Neural cell (in vitro differentiated cells): Measurements from ENCODE around the gene IYD. TPM values are rescaled to one million over a fixed set of nuclear protein-coding genes. Genes with fewer than 3 reads are reported as not detected.

ENCODE experiments used
- H2AFZ ChIP-seq: fragments of 200-600, 300-800 bp; sonication (generic), shearing (Covaris generic); 2 replicates; pipeline ENCODE4 v1.6.0; 2014; ENCODE audit warnings: low read depth, mild to moderate bottlenecking, antibody characterized with exemption, low read length, moderate library complexity
- H3F3A ChIP-seq: fragments of 200-600 bp; shearing (Covaris generic); 2 replicates; pipeline ENCODE4 v1.6.1; 2016; ENCODE audit warnings: mild to moderate bottlenecking, moderate library complexity, mixed read lengths, antibody characterized with exemption, low read length; ENCODE audit not compliant: insufficient read depth, poor library complexity, severe bottlenecking
- H3K27ac ChIP-seq: fragments of 200-600, 300-800 bp; sonication (generic), shearing (Covaris generic); 2 replicates; pipeline ENCODE4 v1.5.1; 2014; ENCODE audit warnings: mild to moderate bottlenecking, low read length, moderate library complexity
- H3K27me3 ChIP-seq: fragments of 300-800, 200-600 bp; sonication (generic), shearing (Covaris generic); 2 replicates; pipeline ENCODE4 v1.6.0; 2014; ENCODE audit warnings: mild to moderate bottlenecking, low read depth, low read length, moderate library complexity; ENCODE audit not compliant: insufficient read depth
- H3K36me3 ChIP-seq: fragments of 300-800, 200-600 bp; sonication (generic), shearing (Covaris generic); 2 replicates; pipeline ENCODE4 v1.5.1; 2014; ENCODE audit warnings: mild to moderate bottlenecking, antibody characterized with exemption, low read length, moderate library complexity; ENCODE audit not compliant: insufficient read depth
- H3K4me2 ChIP-seq: fragments of 300-800, 200-600 bp; sonication (generic), shearing (Covaris generic); 2 replicates; pipeline ENCODE4 v1.6.0; 2014; ENCODE audit warnings: mild to moderate bottlenecking, low read length
- H3K4me3 ChIP-seq: fragments of 300-800, 200-600 bp; sonication (generic), shearing (Covaris generic); 2 replicates; pipeline ENCODE4 v1.5.1; 2014; ENCODE audit warnings: mild to moderate bottlenecking, low read length, moderate library complexity
- H3K79me2 ChIP-seq: fragments of 200-600 bp; shearing (Covaris generic); replicated peaks from 2 replicates; pipeline ENCODE4 v1.6.0; 2014; ENCODE audit warnings: mild to moderate bottlenecking, low read length, moderate library complexity; ENCODE audit not compliant: insufficient read depth
- H3K9ac ChIP-seq: fragments of 300-800, 200-600 bp; sonication (generic), shearing (Covaris generic); 2 replicates; pipeline ENCODE4 v1.6.1; 2016; ENCODE audit warnings: mild to moderate bottlenecking, low read length, mixed read lengths
- H3K9me2 ChIP-seq: fragments of 200-600 bp; shearing (Covaris generic); 2 replicates; pipeline ENCODE4 v1.6.1; 2016; ENCODE audit warnings: mild to moderate bottlenecking, low read length, mixed read lengths; ENCODE audit not compliant: insufficient read depth
- H3K9me3 ChIP-seq: fragments of 200-600, 300-800 bp; sonication (generic), shearing (Covaris generic); 2 replicates; pipeline ENCODE4 v1.6.1; 2016; ENCODE audit warnings: mild to moderate bottlenecking, mixed run types, low read length, moderate library complexity, mixed read lengths
- H4K20me1 ChIP-seq: fragments of 200-600 bp; shearing (Covaris generic); 2 replicates; pipeline ENCODE4 v1.6.1; 2016; ENCODE audit warnings: mild to moderate bottlenecking, mixed run types; ENCODE audit not compliant: insufficient read depth
- EP300 ChIP-seq: fragments of 450-650 bp; conservative IDR thresholded peaks from 2 replicates; pipeline ENCODE4 v1.6.1; 2014; ENCODE audit warnings: antibody characterized with exemption, mild to moderate bottlenecking, moderate library complexity; ENCODE audit not compliant: poor library complexity, severe bottlenecking
- EZH2 ChIP-seq: fragments of 200-600, 300-800 bp; shearing (Covaris generic), sonication (generic); IDR thresholded peaks from 2 replicates; pipeline ENCODE4 v1.6.1; 2014; ENCODE audit warnings: antibody characterized with exemption, low read length, borderline replicate concordance, mild to moderate bottlenecking; ENCODE audit not compliant: insufficient read depth, poor library complexity, severe bottlenecking
- MXI1 ChIP-seq: fragments of 450-650 bp; conservative IDR thresholded peaks from 2 replicates; pipeline ENCODE4 v1.6.1; 2014; ENCODE audit warnings: antibody characterized with exemption, mild to moderate bottlenecking; ENCODE audit not compliant: poor library complexity, severe bottlenecking
- POLR2AphosphoS5 ChIP-seq: IDR thresholded peaks from 2 replicates; pipeline ENCODE4 v1.6.1; 2012
- RAD21 ChIP-seq: fragments of 450-650 bp; conservative IDR thresholded peaks from 2 replicates; pipeline ENCODE4 v1.6.1; 2014; ENCODE audit warnings: antibody characterized with exemption, mild to moderate bottlenecking, moderate library complexity
- SMC3 ChIP-seq: fragments of 450-650 bp; conservative IDR thresholded peaks from 2 replicates; pipeline ENCODE4 v1.6.1; 2014; ENCODE audit warnings: antibody characterized with exemption, mild to moderate bottlenecking, moderate library complexity; ENCODE audit not compliant: poor library complexity
- TAF1 ChIP-seq: IDR thresholded peaks from 2 replicates; pipeline ENCODE4 v1.6.1; 2012; ENCODE audit warnings: low read depth
- polyA plus RNA-seq: library from polyadenylated mRNA; depleted of rRNA; stranded (reverse); fragments of >200 nt; gene quantifications from 2 replicates; pipeline ENCODE4 v1.2.3, GENCODE V29; 2014
- TF ChIP-seq, protein P1 (sequence below): IDR thresholded peaks from 2 replicates; pipeline ENCODE4 v1.6.1; 2012; ENCODE audit warnings: borderline replicate concordance
- TF ChIP-seq, protein P2 (sequence below): fragments of 450-650 bp; IDR thresholded peaks from 2 replicates; pipeline ENCODE4 v1.5.1; 2014; ENCODE audit warnings: antibody characterized with exemption, mild to moderate bottlenecking, moderate library complexity; ENCODE audit not compliant: poor library complexity, severe bottlenecking

IYD gene
- polyA plus RNA-seq, 1 donor from 2014 or later = not detected

DNA sequence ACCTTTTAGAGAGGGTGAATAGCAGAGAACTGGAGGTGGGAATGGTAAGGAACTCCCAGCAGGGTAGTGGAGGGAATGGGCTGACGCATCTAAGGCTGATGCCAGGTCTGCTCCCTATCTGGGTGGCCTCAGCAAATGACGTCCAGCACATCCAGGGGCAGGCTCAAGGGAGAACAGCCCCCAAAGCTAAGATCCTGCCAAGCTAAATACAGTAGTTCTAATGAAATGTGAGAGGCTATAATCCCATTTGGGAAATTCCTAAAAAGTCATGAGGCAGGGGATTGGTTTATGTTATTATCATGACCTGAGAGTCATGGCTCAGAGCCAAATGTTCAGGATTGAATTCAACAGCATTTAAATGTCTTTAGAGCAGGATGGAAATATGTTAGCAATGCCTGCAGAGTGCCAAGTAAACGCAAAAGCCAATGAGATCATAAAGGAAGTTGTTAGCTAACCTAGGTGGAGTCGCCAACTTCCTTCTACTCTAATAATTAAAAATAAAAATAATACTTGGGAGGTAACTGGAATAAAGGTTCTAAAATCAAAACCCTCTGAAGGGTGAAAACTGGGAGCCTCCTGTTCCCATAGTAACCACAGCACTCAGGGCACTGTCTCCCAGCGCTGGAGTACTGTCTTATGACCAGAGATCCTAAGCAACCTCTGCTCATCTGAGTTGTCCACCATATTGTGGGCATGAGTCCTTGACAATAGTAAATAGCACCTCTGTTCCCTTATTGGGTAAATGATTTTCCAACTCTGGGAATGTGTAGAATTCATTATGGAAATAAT lies 34.8 kb downstream of the IYD start:
- TF ChIP-seq MXI1 (no peak), RAD21 (no peak), SMC3 (no peak), POLR2AphosphoS5 (no peak), TAF1 (no peak), EZH2 (no peak), EP300 (no peak)
- TF ChIP-seq, protein P1, sequence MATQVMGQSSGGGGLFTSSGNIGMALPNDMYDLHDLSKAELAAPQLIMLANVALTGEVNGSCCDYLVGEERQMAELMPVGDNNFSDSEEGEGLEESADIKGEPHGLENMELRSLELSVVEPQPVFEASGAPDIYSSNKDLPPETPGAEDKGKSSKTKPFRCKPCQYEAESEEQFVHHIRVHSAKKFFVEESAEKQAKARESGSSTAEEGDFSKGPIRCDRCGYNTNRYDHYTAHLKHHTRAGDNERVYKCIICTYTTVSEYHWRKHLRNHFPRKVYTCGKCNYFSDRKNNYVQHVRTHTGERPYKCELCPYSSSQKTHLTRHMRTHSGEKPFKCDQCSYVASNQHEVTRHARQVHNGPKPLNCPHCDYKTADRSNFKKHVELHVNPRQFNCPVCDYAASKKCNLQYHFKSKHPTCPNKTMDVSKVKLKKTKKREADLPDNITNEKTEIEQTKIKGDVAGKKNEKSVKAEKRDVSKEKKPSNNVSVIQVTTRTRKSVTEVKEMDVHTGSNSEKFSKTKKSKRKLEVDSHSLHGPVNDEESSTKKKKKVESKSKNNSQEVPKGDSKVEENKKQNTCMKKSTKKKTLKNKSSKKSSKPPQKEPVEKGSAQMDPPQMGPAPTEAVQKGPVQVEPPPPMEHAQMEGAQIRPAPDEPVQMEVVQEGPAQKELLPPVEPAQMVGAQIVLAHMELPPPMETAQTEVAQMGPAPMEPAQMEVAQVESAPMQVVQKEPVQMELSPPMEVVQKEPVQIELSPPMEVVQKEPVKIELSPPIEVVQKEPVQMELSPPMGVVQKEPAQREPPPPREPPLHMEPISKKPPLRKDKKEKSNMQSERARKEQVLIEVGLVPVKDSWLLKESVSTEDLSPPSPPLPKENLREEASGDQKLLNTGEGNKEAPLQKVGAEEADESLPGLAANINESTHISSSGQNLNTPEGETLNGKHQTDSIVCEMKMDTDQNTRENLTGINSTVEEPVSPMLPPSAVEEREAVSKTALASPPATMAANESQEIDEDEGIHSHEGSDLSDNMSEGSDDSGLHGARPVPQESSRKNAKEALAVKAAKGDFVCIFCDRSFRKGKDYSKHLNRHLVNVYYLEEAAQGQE = no peak
- TF ChIP-seq, protein P2, sequence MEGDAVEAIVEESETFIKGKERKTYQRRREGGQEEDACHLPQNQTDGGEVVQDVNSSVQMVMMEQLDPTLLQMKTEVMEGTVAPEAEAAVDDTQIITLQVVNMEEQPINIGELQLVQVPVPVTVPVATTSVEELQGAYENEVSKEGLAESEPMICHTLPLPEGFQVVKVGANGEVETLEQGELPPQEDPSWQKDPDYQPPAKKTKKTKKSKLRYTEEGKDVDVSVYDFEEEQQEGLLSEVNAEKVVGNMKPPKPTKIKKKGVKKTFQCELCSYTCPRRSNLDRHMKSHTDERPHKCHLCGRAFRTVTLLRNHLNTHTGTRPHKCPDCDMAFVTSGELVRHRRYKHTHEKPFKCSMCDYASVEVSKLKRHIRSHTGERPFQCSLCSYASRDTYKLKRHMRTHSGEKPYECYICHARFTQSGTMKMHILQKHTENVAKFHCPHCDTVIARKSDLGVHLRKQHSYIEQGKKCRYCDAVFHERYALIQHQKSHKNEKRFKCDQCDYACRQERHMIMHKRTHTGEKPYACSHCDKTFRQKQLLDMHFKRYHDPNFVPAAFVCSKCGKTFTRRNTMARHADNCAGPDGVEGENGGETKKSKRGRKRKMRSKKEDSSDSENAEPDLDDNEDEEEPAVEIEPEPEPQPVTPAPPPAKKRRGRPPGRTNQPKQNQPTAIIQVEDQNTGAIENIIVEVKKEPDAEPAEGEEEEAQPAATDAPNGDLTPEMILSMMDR = no peak
- no peaks in the 10 kb centered on the region for H4K20me1 ChIP-seq
- H3K4me3 ChIP-seq = no peak overlapping the region
- no peaks in the 10 kb centered on the region for H3K9me2 ChIP-seq
- no peak overlapping the region for H3K9ac ChIP-seq
- no peak overlapping the region for H2AFZ ChIP-seq
- H3K4me2 ChIP-seq = no peak overlapping the region
- H3F3A ChIP-seq = no peaks in the 10 kb centered on the region
- no peaks in the 10 kb centered on the region for H3K79me2 ChIP-seq
- H3K36me3 ChIP-seq = no peaks in the 10 kb centered on the region
- H3K9me3 ChIP-seq = no peaks in the 10 kb centered on the region
- H3K27ac ChIP-seq = no peak overlapping the region
- H3K27me3 ChIP-seq = no peaks in the 10 kb centered on the region

DNA sequence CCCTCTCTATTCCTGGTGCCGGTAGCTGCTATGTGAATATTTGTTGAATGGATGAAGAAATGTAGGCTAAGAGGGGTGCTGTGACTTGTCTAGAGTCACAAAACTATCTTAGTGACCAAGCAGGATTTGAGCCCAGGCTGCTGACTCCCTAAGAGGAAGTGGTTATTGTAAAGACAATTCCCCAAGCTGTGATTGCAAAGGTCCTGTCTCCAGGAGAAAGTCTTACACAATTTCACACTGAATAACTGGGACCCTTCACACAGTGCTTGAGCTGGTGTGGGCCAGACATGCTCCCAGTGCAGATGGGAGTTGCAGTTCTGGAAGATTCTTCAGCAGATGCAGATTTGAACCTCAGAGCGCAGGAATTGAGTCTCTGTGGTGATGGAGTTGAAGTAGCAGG lies 38.1 kb downstream of the IYD start:
- Histone ChIP-seq H3K79me2 (no peaks in the 10 kb centered on the region), H3K4me3 (no peak overlapping the region), H3K9ac (no peak overlapping the region), H3K36me3 (no peaks in the 10 kb centered on the region), H3K27ac (no peak overlapping the region), H3F3A (no peaks in the 10 kb centered on the region), H4K20me1 (no peaks in the 10 kb centered on the region), H3K27me3 (no peaks in the 10 kb centered on the region), H3K9me3 (no peaks in the 10 kb centered on the region), H3K4me2 (no peak overlapping the region), H3K9me2 (no peaks in the 10 kb centered on the region), H2AFZ (no peak overlapping the region)
- no peak for TF ChIP-seq TAF1
- no peak for TF ChIP-seq EZH2
- no peak for TF ChIP-seq SMC3
- TF ChIP-seq POLR2AphosphoS5 = no peak
